Measurements from ENCODE around the gene PADI1.

DNA sequence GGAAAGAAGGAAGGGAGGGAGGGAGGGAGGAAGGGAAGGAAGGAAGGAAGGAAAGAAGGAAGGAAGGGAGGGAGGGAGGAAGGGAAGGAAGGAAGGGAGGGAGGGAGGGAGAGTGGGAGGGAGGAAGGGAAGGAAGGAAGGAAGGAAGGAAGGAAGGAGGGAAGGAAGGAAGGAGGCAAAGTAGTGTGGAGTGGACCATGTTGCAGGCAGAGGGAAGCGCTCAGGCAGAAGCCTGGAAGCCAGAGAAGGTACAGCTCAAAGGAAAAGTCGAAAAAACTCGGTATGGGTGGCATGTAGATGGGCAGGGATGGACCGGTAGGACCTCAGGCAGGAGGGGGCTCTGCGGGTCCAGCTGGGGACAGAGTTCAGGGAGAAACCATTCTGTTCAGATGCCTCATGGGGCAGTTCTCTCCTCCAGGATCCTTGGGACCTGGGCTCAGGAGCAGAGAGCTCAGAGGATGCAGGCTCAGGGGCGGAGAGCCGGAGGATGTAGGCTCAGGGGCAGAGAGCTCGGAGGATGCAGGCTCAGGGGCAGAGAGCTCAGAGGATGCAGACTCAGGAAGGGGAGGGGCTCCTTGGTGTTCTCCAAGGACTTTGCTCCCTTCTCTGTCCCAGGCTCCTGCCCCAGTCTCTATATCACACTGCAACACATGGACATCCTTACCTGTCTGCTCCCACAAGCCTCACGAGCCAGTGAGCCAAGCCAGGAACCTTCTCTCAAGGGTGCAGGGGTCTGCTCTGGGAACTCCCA is 30.4 kb downstream of the PADI1 start:
- TF ChIP-seq, protein P1, sequence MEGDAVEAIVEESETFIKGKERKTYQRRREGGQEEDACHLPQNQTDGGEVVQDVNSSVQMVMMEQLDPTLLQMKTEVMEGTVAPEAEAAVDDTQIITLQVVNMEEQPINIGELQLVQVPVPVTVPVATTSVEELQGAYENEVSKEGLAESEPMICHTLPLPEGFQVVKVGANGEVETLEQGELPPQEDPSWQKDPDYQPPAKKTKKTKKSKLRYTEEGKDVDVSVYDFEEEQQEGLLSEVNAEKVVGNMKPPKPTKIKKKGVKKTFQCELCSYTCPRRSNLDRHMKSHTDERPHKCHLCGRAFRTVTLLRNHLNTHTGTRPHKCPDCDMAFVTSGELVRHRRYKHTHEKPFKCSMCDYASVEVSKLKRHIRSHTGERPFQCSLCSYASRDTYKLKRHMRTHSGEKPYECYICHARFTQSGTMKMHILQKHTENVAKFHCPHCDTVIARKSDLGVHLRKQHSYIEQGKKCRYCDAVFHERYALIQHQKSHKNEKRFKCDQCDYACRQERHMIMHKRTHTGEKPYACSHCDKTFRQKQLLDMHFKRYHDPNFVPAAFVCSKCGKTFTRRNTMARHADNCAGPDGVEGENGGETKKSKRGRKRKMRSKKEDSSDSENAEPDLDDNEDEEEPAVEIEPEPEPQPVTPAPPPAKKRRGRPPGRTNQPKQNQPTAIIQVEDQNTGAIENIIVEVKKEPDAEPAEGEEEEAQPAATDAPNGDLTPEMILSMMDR (IDR thresholded peaks at IDR 0.05 in 8 of 11, conservative IDR thresholded peaks at IDR 0.05 in 3 of 11): no peak
- no peak for TF ChIP-seq POLR2AphosphoS5 (IDR thresholded peaks at IDR 0.05)
- TF ChIP-seq POLR2A (IDR thresholded peaks at IDR 0.05): no peak

Data from spleen (tissue), 7 donors.